ENCODE data around the gene FYN.

The FYN gene

DNA sequence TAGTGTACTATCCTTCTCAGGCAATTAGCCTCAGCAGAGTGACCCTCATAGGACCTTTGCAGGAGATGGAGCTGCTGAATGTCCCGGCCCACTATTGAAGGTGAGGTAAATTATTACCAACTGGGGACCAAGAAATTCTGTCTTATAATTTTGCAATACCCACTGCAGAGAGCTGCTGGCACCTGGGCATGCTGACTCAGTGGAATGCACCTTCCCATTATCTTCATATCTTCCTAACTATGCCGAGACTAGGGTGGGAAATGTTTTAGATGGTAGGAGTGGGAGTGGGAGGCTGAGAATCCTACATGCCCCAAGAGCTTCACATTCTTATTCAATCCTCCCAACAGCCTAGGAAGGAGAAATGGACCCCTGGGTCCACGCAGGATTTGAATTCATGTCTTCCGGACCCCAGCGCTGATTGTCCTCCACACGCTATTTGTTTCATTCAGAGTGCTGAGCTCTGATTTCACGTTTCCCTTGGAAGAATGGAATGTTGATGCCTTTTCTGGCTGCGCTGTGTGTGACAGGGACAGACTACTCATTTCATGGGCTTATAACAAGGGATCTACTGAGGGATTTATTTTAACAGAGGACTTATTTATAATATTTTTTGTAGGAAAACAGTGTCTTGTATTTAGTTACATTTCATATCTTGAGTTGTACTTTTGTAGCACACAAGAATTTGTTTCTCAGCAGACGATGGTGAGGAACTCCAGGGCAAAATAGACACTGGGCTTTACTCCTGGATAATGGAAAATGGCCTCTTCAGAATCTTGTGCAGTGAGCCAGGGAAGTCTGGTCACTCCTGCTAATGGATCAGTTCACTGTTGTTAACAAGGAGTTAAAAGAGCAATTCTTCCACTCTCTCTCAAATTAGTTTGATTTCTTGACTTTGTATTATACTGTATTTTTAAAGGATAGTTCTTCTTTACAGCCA is 66.4 kb downstream of the FYN start:
- TF ChIP-seq HDGF (IDR thresholded peaks at IDR 0.05; ENCODE audit: borderline replicate concordance) (no peak), L3MBTL2 (conservative IDR thresholded peaks at IDR 0.05) (no peak), NFRKB (IDR thresholded peaks at IDR 0.05) (no peak), SP1 (IDR thresholded peaks at IDR 0.05) (no peak), ARNT (IDR thresholded peaks at IDR 0.05) (no peak), FOXK2 (IDR thresholded peaks at IDR 0.05) (no peak), LEF1 (IDR thresholded peaks at IDR 0.05; ENCODE audit: borderline replicate concordance) (no peak), ZNF384 (IDR thresholded peaks at IDR 0.05) (no peak)
- CTCF ChIA-PET = interaction anchor here (0.5 to 0.6 kb wide), 2 partner anchors 50 to 88 kb away, joined by 3 read pairs; no protein-coding TSS in a partner anchor
- DNase-seq (ENCODE audit: extremely low spot score) = no peak
- POLR2A ChIA-PET = interaction anchor here (0.7 kb wide), 2 partner anchors 17 to 31 kb away, joined by 3 to 4 read pairs; no protein-coding TSS in a partner anchor

DNA sequence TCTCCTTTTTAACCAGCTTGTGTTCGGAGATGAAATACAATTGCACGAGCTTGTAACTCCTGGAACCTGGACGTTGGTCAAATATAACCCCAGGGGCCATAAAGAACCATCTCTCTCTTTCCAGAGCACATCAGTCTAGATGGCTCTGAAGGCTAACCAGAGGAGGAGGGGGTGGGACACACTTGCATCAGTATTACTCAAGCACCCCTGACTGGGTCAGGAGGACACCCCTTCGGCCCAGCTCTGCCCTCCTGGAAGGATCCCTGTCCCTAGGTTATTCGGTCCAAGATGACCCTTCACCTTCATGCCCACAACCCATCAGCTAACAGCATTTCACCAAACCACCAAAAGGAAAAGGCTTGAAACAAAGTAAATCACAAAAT is 67.1 kb downstream of the FYN start:
- ChIA-PET POLR2A (interaction anchor here (0.7 kb wide), 2 partner anchors 18 to 30 kb away, joined by 3 to 4 read pairs; no protein-coding TSS in a partner anchor), CTCF (interaction anchor here (0.5 to 0.9 kb wide), 4 partner anchors 17 to 89 kb away, joined by 3 read pairs; no protein-coding TSS in a partner anchor)
- DNase-seq (ENCODE audit: extremely low spot score) = no peak
- TF ChIP-seq FOXA1 (IDR thresholded peaks at IDR 0.05) (no peak), L3MBTL2 (conservative IDR thresholded peaks at IDR 0.05) (no peak), FOXK2 (IDR thresholded peaks at IDR 0.05) (no peak), CTBP1 (IDR thresholded peaks at IDR 0.05; ENCODE audit: borderline replicate concordance) (no peak), ELF4 (IDR thresholded peaks at IDR 0.05) (no peak), FOXM1 (IDR thresholded peaks at IDR 0.05; ENCODE audit: borderline replicate concordance) (no peak), BHLHE40 (IDR thresholded peaks at IDR 0.05; ENCODE audit: borderline replicate concordance) (no peak), SUZ12 (IDR thresholded peaks at IDR 0.05) (no peak), ZNF384 (IDR thresholded peaks at IDR 0.05) (no peak), NFRKB (IDR thresholded peaks at IDR 0.05) (no peak), HDGF (IDR thresholded peaks at IDR 0.05; ENCODE audit: borderline replicate concordance) (no peak), TARDBP (IDR thresholded peaks at IDR 0.05) (no peak), LEF1 (IDR thresholded peaks at IDR 0.05; ENCODE audit: borderline replicate concordance) (no peak), ARNT (IDR thresholded peaks at IDR 0.05) (no peak), SP1 (IDR thresholded peaks at IDR 0.05) (no peak)
- TF ChIP-seq, protein P1, sequence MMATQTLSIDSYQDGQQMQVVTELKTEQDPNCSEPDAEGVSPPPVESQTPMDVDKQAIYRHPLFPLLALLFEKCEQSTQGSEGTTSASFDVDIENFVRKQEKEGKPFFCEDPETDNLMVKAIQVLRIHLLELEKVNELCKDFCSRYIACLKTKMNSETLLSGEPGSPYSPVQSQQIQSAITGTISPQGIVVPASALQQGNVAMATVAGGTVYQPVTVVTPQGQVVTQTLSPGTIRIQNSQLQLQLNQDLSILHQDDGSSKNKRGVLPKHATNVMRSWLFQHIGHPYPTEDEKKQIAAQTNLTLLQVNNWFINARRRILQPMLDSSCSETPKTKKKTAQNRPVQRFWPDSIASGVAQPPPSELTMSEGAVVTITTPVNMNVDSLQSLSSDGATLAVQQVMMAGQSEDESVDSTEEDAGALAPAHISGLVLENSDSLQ (IDR thresholded peaks at IDR 0.05) = no peak

DNA sequence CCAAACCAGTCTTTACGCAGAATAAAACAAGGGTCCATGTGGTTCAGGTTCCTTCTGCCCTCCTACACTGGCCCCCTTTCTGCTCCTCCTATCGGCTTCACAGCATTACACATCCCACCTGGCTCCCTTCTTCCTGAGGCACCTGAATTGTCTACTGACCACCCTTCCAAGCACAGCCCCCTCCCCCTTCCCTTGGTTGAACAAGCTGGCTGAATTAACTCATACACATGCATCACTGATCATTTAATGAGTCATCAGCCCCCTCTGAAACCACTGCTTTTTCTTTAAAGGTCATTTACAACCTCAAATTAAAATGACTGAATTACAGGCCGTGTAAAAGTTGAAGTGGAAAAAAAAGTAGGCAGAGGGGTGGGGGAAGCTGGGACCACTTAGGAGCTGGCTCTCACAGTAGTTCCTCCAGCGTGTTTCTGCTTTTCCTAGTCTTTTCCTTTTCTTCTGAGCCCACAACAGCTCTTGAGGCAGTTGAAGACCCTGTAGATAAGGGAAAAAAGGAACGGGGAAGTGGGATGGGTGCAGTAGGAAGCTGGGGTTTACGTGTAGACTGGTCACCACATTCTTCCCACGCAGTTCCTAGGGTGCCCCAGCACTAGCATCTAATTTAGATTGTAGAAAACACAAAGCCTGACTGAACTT is 67.6 kb downstream of the FYN start:
- CTCF ChIA-PET = interaction anchor here (0.5 to 0.9 kb wide), 3 partner anchors 18 to 51 kb away, joined by 3 read pairs; no protein-coding TSS in a partner anchor
- DNase-seq (ENCODE audit: extremely low spot score) = no peak
- POLR2A ChIA-PET = interaction anchor here (0.7 kb wide), 1 partner anchor 29 kb away, joined by 3 read pairs; no protein-coding TSS in a partner anchor
- TF ChIP-seq SUZ12 (IDR thresholded peaks at IDR 0.05) (no peak), LEF1 (IDR thresholded peaks at IDR 0.05; ENCODE audit: borderline replicate concordance) (no peak), FOXK2 (IDR thresholded peaks at IDR 0.05) (no peak), ELF4 (IDR thresholded peaks at IDR 0.05) (no peak), ARNT (IDR thresholded peaks at IDR 0.05) (no peak), HDGF (IDR thresholded peaks at IDR 0.05; ENCODE audit: borderline replicate concordance) (no peak), FOXA1 (IDR thresholded peaks at IDR 0.05) (no peak), L3MBTL2 (conservative IDR thresholded peaks at IDR 0.05) (no peak), NFRKB (IDR thresholded peaks at IDR 0.05) (no peak), TARDBP (IDR thresholded peaks at IDR 0.05) (no peak), CTBP1 (IDR thresholded peaks at IDR 0.05; ENCODE audit: borderline replicate concordance) (no peak), BHLHE40 (IDR thresholded peaks at IDR 0.05; ENCODE audit: borderline replicate concordance) (no peak), SP1 (IDR thresholded peaks at IDR 0.05) (no peak)
- TF ChIP-seq, protein P1 (IDR thresholded peaks at IDR 0.05) = no peak

DNA sequence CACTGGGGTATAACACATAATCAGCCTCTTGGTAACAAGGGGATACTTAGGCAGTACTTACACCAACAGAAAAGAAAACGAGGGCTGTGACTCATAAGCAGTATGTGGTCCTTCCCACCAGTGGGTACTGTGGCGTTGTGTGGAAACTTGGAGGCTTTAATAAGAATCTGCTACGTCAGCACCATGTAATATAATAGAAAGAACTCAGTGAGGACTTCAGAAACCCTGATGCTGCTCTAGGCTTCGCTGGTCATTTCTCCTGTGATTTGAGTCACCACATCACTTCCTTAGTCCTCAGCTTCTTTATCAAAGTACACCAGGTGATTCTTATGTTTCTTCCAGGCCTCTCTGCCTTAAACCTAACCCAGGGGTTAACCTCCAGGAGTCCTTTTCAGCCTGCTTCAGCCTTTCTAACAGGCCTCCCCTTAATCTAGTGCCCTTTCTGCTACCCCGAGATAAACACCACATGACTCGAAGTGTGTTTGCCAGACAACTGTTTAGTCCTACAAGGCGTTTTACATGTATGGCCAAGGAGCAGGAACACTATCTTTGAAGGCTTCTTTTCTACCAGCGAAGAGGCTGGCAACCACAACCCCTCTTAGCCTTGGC is 68.5 kb downstream of the FYN start:
- ChIA-PET POLR2A (no interaction called here), CTCF (interaction anchor here (1.0 kb wide), 1 partner anchor 13 kb away, joined by 3 read pairs; no protein-coding TSS in a partner anchor)
- no peak for DNase-seq (ENCODE audit: extremely low spot score)

DNA sequence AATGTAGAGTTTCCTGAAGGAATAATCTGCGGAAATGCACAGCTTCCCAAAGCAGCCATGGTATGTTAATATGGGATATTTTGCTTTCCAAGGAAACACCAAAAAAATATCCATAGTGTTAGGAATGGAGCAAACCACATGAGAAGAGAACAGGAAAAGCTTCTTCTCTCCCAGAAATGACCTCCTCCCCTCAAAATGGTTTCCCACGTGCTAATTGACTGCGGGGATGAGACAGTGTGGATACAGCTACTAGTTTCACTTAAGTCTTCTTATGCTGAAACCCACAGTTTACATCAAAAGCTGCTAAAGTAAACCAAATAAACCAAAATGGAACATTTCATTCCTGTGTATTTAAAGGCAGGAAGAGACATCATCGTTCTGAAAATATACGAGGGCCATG is 69.4 kb downstream of the FYN start:
- TF ChIP-seq L3MBTL2 (conservative IDR thresholded peaks at IDR 0.05) (no peak), HDGF (IDR thresholded peaks at IDR 0.05; ENCODE audit: borderline replicate concordance) (no peak), SUZ12 (IDR thresholded peaks at IDR 0.05) (no peak), CTBP1 (IDR thresholded peaks at IDR 0.05; ENCODE audit: borderline replicate concordance) (no peak), ARNT (IDR thresholded peaks at IDR 0.05) (no peak), FOXK2 (IDR thresholded peaks at IDR 0.05) (no peak), ELF4 (IDR thresholded peaks at IDR 0.05) (no peak), SP1 (IDR thresholded peaks at IDR 0.05) (no peak), NFRKB (IDR thresholded peaks at IDR 0.05) (no peak), ZNF384 (IDR thresholded peaks at IDR 0.05) (no peak), FOXM1 (IDR thresholded peaks at IDR 0.05; ENCODE audit: borderline replicate concordance) (no peak), LEF1 (IDR thresholded peaks at IDR 0.05; ENCODE audit: borderline replicate concordance) (no peak), FOXA1 (IDR thresholded peaks at IDR 0.05) (no peak), TARDBP (IDR thresholded peaks at IDR 0.05) (no peak), BHLHE40 (IDR thresholded peaks at IDR 0.05; ENCODE audit: borderline replicate concordance) (no peak)
- TF ChIP-seq, protein P1 (IDR thresholded peaks at IDR 0.05) = no peak
- no peak for DNase-seq (ENCODE audit: extremely low spot score)
- POLR2A ChIA-PET = no interaction called here
- CTCF ChIA-PET = no interaction called here

More for the DNA sequence above, 68.5 kb downstream of the FYN start:
- TF ChIP-seq TARDBP (IDR thresholded peaks at IDR 0.05) (no peak), BHLHE40 (IDR thresholded peaks at IDR 0.05; ENCODE audit: borderline replicate concordance) (no peak), HDGF (IDR thresholded peaks at IDR 0.05; ENCODE audit: borderline replicate concordance) (no peak), SUZ12 (IDR thresholded peaks at IDR 0.05) (no peak)
